Stimulated activated CD8-positive, alpha-beta memory T cell treated with anti-CD3 and anti-CD28 coated beads, Interleukin-2, amount 100 ng/mL, for 48 hours (primary cell): Measurements from ENCODE around the gene YTHDC2.

ENCODE experiments used
- DNase-seq, 2 donors: peaks; one replicate each; pipeline ENCODE4 v3.0.0-alpha.2; 2020; ENCODE audit warnings: low read depth in 2 of 2

The YTHDC2 gene

GRCh38 chr5:113520429-113520828 is 6.9 kb downstream of the YTHDC2 start:
- no peak for DNase-seq

- no peak for DNase-seq
Measured at GRCh38 chr5:113520899-113521298, 7.4 kb downstream of the YTHDC2 start.

GRCh38 chr5:113523168-113523567 is 9.7 kb downstream of the YTHDC2 start:
- no peak for DNase-seq

GRCh38 chr5:113524927-113525326 is 11.4 kb downstream of the YTHDC2 start:
- DNase-seq: no peak

- DNase-seq: no peak
Measured at GRCh38 chr5:113526421-113526820, 12.9 kb downstream of the YTHDC2 start.

GRCh38 chr5:113527746-113528145 is 14.3 kb downstream of the YTHDC2 start:
- DNase-seq: no peak

GRCh38 chr5:113531481-113532159 is 18.1 kb downstream of the YTHDC2 start:
- no peak for DNase-seq

- no peak for DNase-seq
Measured at GRCh38 chr5:113538313-113538712, 24.8 kb downstream of the YTHDC2 start.

GRCh38 chr5:113546703-113547183 is 33.2 kb downstream of the YTHDC2 start:
- DNase-seq: no peak

- DNase-seq: no peak
Measured at GRCh38 chr5:113548396-113548795, 34.9 kb downstream of the YTHDC2 start.

- no peak for DNase-seq
Measured at GRCh38 chr5:113552137-113552536, 38.6 kb downstream of the YTHDC2 start.

- no peak for DNase-seq
Measured at GRCh38 chr5:113552620-113553019, 39.1 kb downstream of the YTHDC2 start.

- no peak for DNase-seq
Measured at GRCh38 chr5:113562828-113563400, 49.4 kb downstream of the YTHDC2 start.

GRCh38 chr5:113569396-113569795 is 55.9 kb downstream of the YTHDC2 start:
- DNase-seq: no peak

GRCh38 chr5:113572716-113573115 is 59.2 kb downstream of the YTHDC2 start:
- no peak for DNase-seq

GRCh38 chr5:113574417-113574816 is 60.9 kb downstream of the YTHDC2 start:
- no peak for DNase-seq

- DNase-seq: no peak
Measured at GRCh38 chr5:113575074-113575473, 61.6 kb downstream of the YTHDC2 start.

GRCh38 chr5:113578091-113578490 is 64.6 kb downstream of the YTHDC2 start:
- DNase-seq: no peak

GRCh38 chr5:113581388-113581787 is 67.9 kb downstream of the YTHDC2 start:
- DNase-seq: no peak

- no peak for DNase-seq
Measured at GRCh38 chr5:113598150-113598549, 84.7 kb downstream of the YTHDC2 start.

- DNase-seq: no peak
Measured at GRCh38 chr5:113598926-113599325, 85.4 kb downstream of the YTHDC2 start.

GRCh38 chr5:113600255-113600905 is 86.9 kb downstream of the YTHDC2 start:
- DNase-seq: no peak

- DNase-seq: no peak
Measured at GRCh38 chr5:113601423-113601822, 87.9 kb downstream of the YTHDC2 start.
